Measurements from ENCODE around the gene TTLL13. TPM values are rescaled to one million over a fixed set of nuclear protein-coding genes. Genes with fewer than 3 reads are reported as not detected.

TTLL13 gene
- total and polyA plus RNA-seq, 9 of the 15 experiments (the other 6 are each of a cell fraction or from before 2014, with no cell fraction given), result 0.05 to 0.24 (median 0.11) TPM; not detected in 1

GRCh38 chr15:90241343-90242192 lies 7.8 kb upstream of the TTLL13 start (continued):
- TF ChIP-seq MTF1 (CRISPR knock-in tag; IDR thresholded peaks at IDR 0.05; ENCODE audit: borderline replicate concordance) (no peak), SMAD2 (IDR thresholded peaks at IDR 0.05; ENCODE audit: low read depth, low read length) (no peak), DDX20 (tag; IDR thresholded peaks at IDR 0.05; ENCODE audit: low read depth) (no peak), TAL1 (IDR thresholded peaks at IDR 0.05) (peak; percentile 50; the same call in 1 of the 2 replicates), SMAD1 (IDR thresholded peaks at IDR 0.05; ENCODE audit: low read depth, low read length, partially characterized antibody) (no peak), NFATC3 (IDR thresholded peaks at IDR 0.05) (no peak), HMGN3 (IDR thresholded peaks at IDR 0.05; ENCODE audit: borderline replicate concordance, extremely low read depth, insufficient read length, low read depth, low read length) (peak; percentile 70), ZC3H4 (CRISPR knock-in tag; IDR thresholded peaks at IDR 0.05; ENCODE audit: borderline replicate concordance) (no peak), ZNF239 (CRISPR knock-in tag; IDR thresholded peaks at IDR 0.05) (no peak), UBTF (IDR thresholded peaks at IDR 0.05; ENCODE audit: borderline replicate concordance in 1 of 2, low read depth in 2 of 2, low read length in 2 of 2) (0 out of 4 replicates have a peak, but pooled peaks of 1 of the 2 experiments have one; percentile 42), CREB5 (CRISPR knock-in tag; IDR thresholded peaks at IDR 0.05) (no peak), SRSF9 (IDR thresholded peaks at IDR 0.05; ENCODE audit: borderline replicate concordance, low read depth, low read length) (no peak), KLF10 (CRISPR knock-in tag; IDR thresholded peaks at IDR 0.05) (no peak), DPF2 (IDR thresholded peaks at IDR 0.05) (peak; percentile 84), EP300 (IDR thresholded peaks at IDR 0.05; ENCODE audit: low read length) (peak; percentile 45), SMARCA4 (IDR thresholded peaks at IDR 0.05) (peak; percentile 78), MAFF (IDR thresholded peaks at IDR 0.05; ENCODE audit: low read length) (no peak), SMARCE1 (IDR thresholded peaks at IDR 0.05) (peak; percentile 82), CC2D1A (IDR thresholded peaks at IDR 0.05) (peak; percentile 37; the same call in 1 of the 2 replicates), MAFK (IDR thresholded peaks at IDR 0.05; ENCODE audit: low read length) (no peak), KLF1 (tag; IDR thresholded peaks at IDR 0.05) (no peak), CBX3 (IDR thresholded peaks at IDR 0.05; ENCODE audit: borderline replicate concordance in 1 of 2, low read length in 2 of 2) (no peak), MCM5 (IDR thresholded peaks at IDR 0.05; ENCODE audit: low read depth) (no peak), ZNF134 (CRISPR knock-in tag; conservative IDR thresholded peaks at IDR 0.05) (0 out of 2 replicates have a peak, but pooled peaks have one; percentile 43)

All from K562 (cell line).